Prostate gland (tissue), 2 donors: ENCODE measurements around the gene JAG2. TPM values are rescaled to one million over a fixed set of nuclear protein-coding genes. Genes with fewer than 3 reads are reported as not detected.

Source experiments
- DNase-seq: peaks from one replicate; pipeline ENCODE4 v3.0.0-alpha.2; 2019; ENCODE audit warnings: low spot score
- H3K27ac ChIP-seq, 2 donors: fragments of 200-600 bp; sonication (generic); 2 replicates each; pipeline ENCODE4 v1.5.1; 2017 to 2019
- H3K27me3 ChIP-seq: fragments of 200-600 bp; sonication (generic); replicated peaks from 2 replicates; pipeline ENCODE4 v1.5.1; 2019; ENCODE audit not compliant: insufficient read depth
- H3K36me3 ChIP-seq, 2 donors: fragments of 200-600 bp; sonication (generic); 1 replicate in 1 of 2; 2 replicates in 1 of 2; pipeline versions ENCODE4 v1.5.1 to v1.8.1; 2017 to 2019
- H3K4me1 ChIP-seq: fragments of 200-600 bp; sonication (generic); replicated peaks from 2 replicates; pipeline ENCODE4 v1.5.1; 2019
- H3K4me3 ChIP-seq, 2 donors: fragments of 200-600 bp; sonication (generic); 2 replicates each; pipeline ENCODE4 v1.5.1; 2017 to 2019
- H3K9me3 ChIP-seq: fragments of 200-600 bp; sonication (generic); 2 replicates; pipeline ENCODE4 v1.5.1; 2017
- POLR2A ChIP-seq: fragments of 450-650 bp; IDR thresholded peaks from one replicate; pipeline ENCODE4 v1.6.1; 2016; ENCODE audit warnings: antibody characterized with exemption, mild to moderate bottlenecking
- POLR2AphosphoS5 ChIP-seq: sonication (generic); formaldehyde crosslinking; IDR thresholded peaks from one replicate; pipeline ENCODE4 v1.6.1; 2017; ENCODE audit warnings: antibody characterized with exemption
- WGBS: methylation state at CpG from one replicate; pipeline ENCODE4 v1.1.5; 2018; 5-methylcytosine and 5-hydroxymethylcytosine counted together
- intact Hi-C: fragments of 100-400 bp; cut with DNase I; formaldehyde crosslinking; loops from one replicate; pipeline ENCODE4 v1.14.2; 2022
- total RNA-seq, 2 donors: library from RNA; depleted of rRNA; stranded (reverse); fragments of >200 nt; gene quantifications; one replicate each; pipeline ENCODE4 v1.1.0, GENCODE V29; 2016
- TF ChIP-seq, protein P1 (sequence below), 4 experiments: fragments of 200-600 bp in 2 of 4; fragments of 450-650 bp in 2 of 4; sonication (generic) in 2 of 4; IDR thresholded peaks; 1 replicate in 3 of 4; 2 replicates in 1 of 4; pipeline ENCODE4 v1.5.1; 2016 to 2019; ENCODE audit warnings: antibody characterized with exemption in 4 of 4, mild to moderate bottlenecking in 2 of 4, moderate library complexity in 2 of 4

JAG2 gene
- total RNA-seq, 2 donors from 2014 or later: 26.8 to 30.5 TPM

DNA sequence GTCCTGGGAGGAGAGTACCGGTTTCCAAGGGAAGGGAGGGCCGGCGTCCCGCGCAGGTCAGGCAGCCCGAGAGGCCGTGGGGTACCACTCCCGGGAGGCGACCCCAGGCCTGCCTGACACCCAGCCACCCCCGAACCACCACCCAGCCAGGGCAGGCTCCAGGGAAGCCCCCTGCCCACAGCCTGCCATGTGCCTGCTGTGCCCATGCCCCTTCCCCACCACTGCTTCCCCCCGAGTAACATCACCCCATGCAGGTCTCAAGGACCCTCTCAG, 10.2 kb upstream of the JAG2 start:
- no peaks in the 10 kb centered on the region for H3K9me3 ChIP-seq
- no peak overlapping the region for H3K4me3 ChIP-seq
- H3K4me1 ChIP-seq: peaks cover 6% of the 10 kb centered on the region
- TF ChIP-seq, protein P1, sequence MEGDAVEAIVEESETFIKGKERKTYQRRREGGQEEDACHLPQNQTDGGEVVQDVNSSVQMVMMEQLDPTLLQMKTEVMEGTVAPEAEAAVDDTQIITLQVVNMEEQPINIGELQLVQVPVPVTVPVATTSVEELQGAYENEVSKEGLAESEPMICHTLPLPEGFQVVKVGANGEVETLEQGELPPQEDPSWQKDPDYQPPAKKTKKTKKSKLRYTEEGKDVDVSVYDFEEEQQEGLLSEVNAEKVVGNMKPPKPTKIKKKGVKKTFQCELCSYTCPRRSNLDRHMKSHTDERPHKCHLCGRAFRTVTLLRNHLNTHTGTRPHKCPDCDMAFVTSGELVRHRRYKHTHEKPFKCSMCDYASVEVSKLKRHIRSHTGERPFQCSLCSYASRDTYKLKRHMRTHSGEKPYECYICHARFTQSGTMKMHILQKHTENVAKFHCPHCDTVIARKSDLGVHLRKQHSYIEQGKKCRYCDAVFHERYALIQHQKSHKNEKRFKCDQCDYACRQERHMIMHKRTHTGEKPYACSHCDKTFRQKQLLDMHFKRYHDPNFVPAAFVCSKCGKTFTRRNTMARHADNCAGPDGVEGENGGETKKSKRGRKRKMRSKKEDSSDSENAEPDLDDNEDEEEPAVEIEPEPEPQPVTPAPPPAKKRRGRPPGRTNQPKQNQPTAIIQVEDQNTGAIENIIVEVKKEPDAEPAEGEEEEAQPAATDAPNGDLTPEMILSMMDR (IDR thresholded peaks at IDR 0.05): no peak
- no peak for TF ChIP-seq POLR2AphosphoS5
- no peak for TF ChIP-seq POLR2A
- no peaks in the 10 kb centered on the region for H3K27me3 ChIP-seq
- WGBS: 84% methylated on average over 10 of the region's 11 CpGs
- H3K27ac ChIP-seq: no peak overlapping the region
- DNase-seq: no peak
- intact Hi-C loops: no loop called here
- H3K36me3 ChIP-seq: no peaks in the 10 kb centered on the region

DNA sequence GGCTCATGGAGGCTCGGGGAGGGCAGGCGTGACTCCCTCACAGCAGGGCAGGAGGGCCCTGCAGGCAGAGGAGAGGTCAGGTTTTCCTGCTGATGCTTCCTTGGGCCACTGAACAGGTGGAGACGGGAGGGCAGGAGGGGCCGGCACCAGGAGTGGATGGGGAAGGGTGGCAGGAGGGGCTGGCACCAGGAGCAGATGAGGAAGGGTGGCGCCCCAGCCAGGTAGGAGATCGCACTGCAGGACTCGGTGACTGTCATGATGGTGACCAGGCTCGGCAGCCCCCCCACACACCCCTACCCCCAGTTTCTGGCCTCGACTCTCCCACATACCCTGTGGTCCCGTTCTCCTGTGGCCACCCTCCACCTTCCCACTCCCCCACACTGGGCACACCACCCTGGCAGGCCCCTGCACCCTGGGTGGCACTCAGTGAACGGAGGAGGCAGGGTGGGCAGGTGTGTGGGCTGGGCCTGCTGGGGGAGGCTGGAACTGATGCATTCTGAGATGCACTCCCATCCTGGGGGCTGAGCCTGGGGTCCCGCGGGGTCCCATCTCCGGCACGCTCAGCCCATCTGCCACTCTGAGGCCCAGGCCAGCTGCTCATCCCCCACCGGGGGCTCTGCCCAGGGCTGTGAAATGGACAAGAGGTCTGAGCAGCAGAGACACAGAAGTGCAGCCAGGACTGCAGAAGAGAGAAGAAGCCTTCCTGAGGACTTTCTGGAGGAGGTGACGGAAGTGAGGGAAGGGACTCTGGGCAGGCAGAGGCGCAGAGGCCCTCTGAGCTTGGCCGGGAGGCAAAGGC, 9.7 kb upstream of the JAG2 start:
- intact Hi-C loops: no loop called here
- Histone ChIP-seq H3K4me3 (no peak overlapping the region), H3K36me3 (no peaks in the 10 kb centered on the region), H3K27me3 (no peaks in the 10 kb centered on the region), H3K4me1 (peaks cover 6% of the 10 kb centered on the region), H3K9me3 (no peaks in the 10 kb centered on the region), H3K27ac (no peak overlapping the region)
- DNase-seq: no peak
- 89% methylated on average over 19 of the region's 19 CpGs for WGBS
- TF ChIP-seq POLR2AphosphoS5 (no peak), POLR2A (no peak)
- TF ChIP-seq, protein P1 (IDR thresholded peaks at IDR 0.05): no peak

DNA sequence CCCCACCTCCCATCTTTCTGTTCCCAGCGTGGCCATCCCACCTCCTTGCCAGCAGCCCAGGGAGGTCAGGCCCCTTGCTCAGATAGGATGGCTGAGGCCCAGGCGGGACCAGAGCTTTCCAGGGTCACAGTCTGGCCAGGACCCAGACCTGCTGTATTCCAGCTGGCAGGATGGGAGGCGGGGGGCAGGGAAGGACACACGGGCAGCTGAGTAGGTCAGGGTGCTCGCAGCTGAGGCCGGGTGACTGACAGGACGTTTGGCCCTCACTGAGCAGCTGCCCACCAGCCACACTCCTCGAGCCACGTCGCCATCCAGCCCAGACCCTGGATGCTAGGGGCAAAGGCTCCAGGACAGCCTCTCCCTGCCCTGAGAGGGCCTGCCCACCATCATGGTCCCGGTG, 8.5 kb upstream of the JAG2 start:
- Histone ChIP-seq H3K27ac (no peak overlapping the region), H3K9me3 (no peaks in the 10 kb centered on the region), H3K4me3 (no peak overlapping the region), H3K27me3 (no peaks in the 10 kb centered on the region), H3K4me1 (peaks cover 6% of the 10 kb centered on the region), H3K36me3 (no peaks in the 10 kb centered on the region)
- 86% methylated on average over 11 of the region's 11 CpGs for WGBS
- intact Hi-C loops: no loop called here
- TF ChIP-seq POLR2A (no peak), POLR2AphosphoS5 (no peak)
- TF ChIP-seq, protein P1 (IDR thresholded peaks at IDR 0.05): no peak
- no peak for DNase-seq

DNA sequence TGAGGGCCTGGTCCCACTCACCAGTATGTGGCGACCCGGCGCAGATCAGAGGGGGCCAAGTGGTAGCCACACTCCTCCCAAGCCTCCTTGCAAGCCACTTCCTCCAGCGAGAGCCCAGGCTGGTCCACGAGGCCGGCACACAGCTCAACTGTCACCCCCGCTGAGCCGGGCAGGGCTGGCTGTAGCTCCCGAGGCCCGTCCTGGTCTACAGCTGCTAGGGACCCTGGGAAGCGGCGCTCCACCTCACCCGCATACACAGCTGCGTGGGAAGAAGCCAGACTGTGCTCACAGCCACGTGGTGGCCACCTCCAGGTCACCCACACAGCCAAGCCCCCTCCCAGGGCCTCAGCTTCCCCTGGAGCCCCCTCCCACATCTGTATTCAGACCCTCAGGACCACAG, 7.9 kb upstream of the JAG2 start:
- intact Hi-C loops: no loop called here
- H3K9me3 ChIP-seq: no peaks in the 10 kb centered on the region
- no peak overlapping the region for H3K4me3 ChIP-seq
- 87% methylated on average over 9 of the region's 15 CpGs for WGBS
- H3K27ac ChIP-seq: no peak overlapping the region
- no peaks in the 10 kb centered on the region for H3K27me3 ChIP-seq
- DNase-seq: no peak
- TF ChIP-seq POLR2AphosphoS5: no peak
- no peak for TF ChIP-seq POLR2A
- TF ChIP-seq, protein P1 (IDR thresholded peaks at IDR 0.05): no peak
- H3K36me3 ChIP-seq: no peaks in the 10 kb centered on the region
- peaks cover 6% of the 10 kb centered on the region for H3K4me1 ChIP-seq
